H4 (cell line): Measurements from ENCODE around the gene KRT84. TPM values are rescaled to one million over a fixed set of nuclear protein-coding genes. Genes with fewer than 3 reads are reported as not detected.
"Not testable (repeated sequence)": the region's sequence is repeated elsewhere in the genome, so short reads cannot be mapped to it uniquely, and the experiment has no call there.

Experiments used
- DNase-seq: peaks from one replicate; pipeline ENCODE4 v3.0.0-alpha.2; 2015; ENCODE audit warnings: low spot score
- total RNA-seq: library from RNA; depleted of rRNA; stranded (reverse); fragments of >200 nt; shearing (Covaris generic); gene quantifications from 2 replicates; pipeline ENCODE4 v1.2.3, GENCODE V29; 2014

The KRT84 gene
- total RNA-seq, 1 experiment from 2014 or later: not detected

DNA sequence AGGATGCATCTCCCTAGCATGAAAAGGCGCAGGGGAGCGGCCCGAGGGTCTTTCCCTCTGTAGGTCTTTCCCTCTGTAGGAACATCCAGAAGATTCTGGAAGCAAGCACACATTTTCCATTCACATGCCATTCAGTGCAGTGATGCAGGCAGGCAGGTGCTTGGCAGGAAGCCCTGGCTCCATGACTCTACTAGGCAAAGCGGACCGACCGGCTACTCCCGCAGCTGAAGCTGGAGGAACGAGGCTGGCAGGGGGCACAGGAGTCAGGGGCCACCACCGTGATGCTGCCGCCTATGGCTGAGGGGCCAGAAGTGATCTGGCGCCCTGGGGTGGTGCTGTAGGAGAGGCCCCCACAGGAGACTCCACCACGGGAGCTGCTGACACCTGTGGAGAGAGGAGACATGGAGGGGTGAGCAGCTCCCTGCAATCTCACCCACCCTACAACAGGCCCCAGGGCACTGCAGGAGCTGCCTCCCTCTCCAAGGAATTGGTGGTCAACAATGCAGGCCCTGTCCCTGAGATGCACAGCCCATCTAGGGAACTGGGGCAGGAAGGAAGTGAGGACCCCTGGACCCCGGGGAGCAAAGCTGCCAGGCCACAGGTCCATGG is 24.7 kb downstream of the KRT84 start:
- DNase-seq: no peak

DNA sequence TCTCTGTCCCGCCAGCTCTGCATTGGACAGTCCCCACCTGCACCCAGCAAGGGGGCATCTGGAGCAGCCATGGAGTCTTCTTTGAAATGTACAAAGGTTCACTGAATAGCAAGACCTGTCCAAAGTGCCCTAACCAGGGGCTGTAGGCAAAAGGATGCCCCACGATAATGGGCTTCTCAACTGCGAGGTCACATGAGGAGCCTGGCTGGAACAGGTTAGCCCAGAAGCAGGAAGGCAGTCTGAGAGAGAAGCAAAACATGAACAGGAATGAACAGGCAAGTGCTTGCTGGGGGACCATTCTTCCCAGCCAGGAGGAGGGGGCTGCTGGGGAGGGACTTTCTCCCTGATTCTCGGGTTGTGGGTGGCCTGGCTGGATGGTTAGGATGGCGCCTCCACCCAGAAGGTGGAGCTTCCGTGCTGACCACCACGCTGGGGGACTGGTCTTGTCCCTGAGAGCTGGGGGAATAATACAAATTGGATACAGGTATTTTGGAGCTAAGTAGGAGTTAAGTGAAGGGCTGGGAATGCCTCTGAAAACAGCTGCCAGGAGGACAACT is 25.3 kb downstream of the KRT84 start:
- no peak for DNase-seq

DNA sequence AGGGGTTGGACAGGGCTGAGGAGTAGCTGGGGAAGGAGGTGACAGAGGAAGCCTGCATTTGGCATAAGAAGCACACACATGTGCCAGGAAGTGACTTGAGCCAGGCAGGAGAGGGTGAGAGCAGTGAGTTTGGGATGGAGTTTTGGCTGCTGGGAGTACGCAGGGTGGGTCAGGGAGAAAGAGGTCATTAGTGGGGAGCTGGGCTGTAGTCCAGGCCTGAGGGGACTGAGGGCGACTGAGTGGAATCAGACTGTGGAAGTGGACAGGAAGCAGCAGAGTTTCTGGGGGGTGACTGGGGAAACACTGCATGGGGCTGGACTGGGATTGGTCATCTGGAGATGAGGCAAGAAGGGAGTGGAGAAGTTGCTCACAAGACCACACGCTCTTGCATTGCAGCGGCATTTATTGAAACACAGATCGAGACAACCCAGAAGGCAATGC is 25.8 kb downstream of the KRT84 start:
- DNase-seq: no peak

DNA sequence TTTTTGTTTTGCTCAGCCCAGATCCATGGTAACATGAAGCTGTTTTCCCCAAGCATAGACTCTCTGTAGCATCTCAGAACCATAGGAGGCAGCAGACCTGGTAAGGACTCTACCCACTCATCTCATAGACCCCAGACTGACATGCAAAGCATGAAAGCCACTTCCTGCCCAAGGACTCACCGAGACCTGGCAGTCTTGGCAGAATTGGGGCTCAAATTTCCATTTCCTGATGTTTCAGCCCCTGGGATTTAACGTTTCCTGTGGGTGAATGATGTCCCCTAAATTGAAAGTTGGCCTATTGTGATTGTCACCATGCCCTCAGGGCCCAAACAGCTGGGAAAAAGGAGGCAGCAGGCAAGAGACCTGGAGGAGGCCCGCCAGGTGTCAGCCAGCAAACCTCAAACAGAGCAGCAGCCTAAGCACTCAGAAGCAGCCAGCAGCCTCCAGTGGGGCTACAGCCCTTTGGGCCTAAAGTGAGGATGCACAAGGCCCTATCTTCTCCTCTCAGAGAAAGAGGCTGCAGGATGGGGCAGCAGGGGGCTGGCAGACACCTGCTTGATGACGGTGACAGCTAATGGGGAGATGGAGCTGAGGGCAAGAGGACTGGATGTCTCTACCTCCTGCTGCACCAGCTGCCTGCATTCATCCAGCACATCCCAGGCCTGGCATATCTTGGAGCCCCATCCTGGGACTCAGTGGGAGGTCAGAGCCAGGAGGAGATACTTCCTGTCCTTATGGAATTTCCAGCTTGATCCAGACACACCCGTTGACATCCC is 26.7 kb downstream of the KRT84 start:
- peak; percentile 48 for DNase-seq

DNA sequence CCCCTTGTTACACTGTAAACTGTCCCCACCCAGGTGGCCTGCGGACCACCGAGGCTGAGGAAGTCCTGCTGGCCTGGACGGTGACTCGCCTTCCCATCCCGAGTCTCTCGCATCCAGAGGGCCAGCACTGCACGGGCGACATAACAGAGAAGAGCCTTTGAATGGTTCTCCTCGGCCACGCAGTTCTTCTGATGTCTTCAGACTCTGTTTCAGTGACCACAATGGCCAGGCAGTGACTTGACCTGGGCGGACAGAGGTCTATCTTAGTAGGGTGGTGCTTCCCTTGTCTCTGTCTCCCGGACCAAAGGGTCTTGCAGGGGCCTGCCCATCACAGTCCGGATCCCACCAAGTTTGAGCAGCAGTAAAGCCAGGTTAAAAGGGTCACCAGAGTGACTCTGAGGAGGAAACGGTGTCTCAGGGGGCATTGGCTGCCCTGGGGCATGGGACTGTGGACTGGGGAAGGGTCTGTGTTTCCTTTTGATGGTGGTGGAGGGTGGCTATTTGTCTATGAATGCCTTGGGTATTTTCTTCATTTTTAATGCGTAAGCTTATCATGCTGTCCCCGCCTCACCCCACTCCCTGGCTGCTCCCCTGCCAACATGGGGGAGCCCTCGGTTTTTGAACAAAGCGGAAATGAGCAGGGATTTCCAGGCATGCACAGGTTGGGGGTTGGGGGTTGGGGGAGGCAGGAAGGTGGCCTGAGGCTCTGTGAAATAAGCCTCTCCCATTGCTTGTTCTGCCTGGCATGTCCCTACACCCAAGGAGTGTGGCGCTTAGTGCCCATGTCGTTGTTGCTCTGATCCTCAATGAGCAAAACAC is 28.5 kb downstream of the KRT84 start:
- DNase-seq: no peak

DNA sequence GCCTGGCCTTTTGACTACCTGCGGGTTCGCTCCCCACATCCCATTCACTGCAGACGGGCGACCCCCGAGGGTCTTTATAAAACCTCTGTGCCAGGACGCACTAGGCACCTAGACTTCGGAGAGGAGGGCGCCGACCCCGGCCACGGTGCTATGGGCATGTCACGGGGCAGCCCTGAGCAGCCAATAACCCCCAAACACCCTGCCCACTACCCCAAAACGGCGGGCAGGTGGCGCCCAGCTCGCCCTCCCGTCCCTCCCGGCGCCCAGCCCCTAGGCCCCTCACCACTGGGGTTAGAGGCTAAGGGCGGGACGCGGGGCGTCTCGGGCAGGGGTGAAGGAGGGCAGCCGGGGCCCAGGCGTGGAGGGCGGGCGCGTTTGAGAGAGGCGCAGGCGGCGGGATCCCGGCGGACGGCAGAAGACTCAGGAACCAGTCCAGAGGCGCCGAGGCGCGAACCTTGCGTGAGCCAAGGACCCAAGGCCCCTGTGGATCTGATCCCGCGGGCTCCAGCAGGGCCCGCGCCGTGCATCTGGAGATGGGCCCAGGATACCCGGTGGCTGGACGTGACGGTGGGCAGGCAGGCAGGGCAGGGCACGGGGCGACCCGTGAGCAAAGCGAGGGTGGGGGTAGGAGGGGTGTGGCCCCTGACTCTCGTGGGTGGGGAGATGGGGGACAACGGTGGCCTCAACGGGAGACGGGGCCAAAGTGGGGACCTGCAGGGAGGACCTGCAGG is 29.3 kb downstream of the KRT84 start:
- no peak for DNase-seq

DNA sequence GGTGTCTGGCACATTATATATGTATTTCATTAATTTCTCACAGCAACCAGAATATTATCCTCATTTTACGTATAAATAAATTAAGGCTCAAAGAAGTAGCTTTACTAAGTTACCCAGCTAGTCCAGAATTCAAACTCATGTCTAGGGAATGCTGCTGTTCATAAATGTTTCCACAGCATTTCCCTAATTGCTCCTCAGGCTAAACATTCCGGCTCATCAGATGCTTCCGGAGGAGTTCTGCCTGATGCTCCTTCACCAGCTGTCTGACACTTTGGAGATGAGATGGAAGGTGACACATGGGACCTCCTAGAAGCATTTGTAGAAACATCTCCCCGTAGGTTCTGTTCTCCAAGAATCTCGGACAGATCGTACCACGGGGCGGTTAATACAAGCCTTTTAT is 30.3 kb downstream of the KRT84 start:
- no peak for DNase-seq

DNA sequence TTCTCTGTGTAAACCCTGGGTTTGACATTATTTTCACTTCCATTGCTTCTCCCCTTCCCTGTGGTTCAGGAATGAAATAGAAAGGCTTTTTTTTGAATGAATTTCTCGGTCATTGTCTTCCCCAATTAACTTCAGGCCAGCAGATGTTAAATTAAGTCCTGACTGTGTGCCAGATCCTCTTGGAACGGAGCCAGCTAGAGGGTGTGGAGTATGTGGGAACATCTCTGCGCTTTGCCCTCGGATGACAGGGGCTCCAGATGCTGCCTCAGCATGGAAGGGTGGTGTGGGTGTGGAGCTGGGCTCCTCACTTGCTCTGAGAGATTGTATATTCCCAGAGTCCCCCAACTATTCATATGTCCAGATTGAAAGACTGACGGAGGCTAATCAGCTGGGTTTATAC is 31.3 kb downstream of the KRT84 start:
- DNase-seq: no peak

DNA sequence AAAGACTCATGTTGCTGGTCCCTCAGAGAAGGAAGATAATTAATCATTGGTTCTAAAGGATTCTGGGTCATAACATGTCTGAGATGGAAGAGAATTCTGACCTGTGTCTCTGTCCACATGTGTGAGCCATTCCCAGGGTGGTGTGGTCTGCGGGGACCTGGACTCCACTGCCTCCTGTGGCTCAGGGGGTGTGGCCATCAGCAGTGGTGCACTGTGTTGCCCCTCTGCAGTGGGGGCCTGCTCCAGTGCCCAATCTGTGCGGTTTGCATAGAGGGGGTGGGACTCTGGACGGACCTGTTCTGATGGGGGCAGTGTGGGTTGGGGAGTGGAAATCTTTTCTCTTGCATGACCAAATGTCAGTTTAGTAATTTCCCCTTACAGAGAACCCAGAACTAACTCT is 31.7 kb downstream of the KRT84 start:
- no peak for DNase-seq

DNA sequence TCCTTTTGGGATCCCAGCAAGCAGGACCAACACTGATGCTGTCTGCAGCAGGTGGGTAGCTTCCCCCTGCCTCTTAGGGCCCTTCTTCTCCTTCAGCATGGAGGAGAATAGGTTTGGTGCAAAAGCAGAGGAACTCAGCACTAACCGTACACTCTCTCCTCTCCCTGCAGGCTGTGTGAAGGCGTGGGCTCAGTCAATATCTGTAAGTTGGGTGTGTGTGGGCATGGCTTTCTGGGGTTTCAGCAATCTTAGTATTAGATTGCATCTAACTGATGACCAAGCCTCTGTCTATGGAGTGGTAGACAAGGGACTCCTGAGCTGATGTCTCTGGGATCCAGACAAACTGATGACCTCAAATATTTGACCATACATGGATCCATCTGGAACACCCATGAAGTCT is 32.5 kb downstream of the KRT84 start:
- no peak for DNase-seq

DNA sequence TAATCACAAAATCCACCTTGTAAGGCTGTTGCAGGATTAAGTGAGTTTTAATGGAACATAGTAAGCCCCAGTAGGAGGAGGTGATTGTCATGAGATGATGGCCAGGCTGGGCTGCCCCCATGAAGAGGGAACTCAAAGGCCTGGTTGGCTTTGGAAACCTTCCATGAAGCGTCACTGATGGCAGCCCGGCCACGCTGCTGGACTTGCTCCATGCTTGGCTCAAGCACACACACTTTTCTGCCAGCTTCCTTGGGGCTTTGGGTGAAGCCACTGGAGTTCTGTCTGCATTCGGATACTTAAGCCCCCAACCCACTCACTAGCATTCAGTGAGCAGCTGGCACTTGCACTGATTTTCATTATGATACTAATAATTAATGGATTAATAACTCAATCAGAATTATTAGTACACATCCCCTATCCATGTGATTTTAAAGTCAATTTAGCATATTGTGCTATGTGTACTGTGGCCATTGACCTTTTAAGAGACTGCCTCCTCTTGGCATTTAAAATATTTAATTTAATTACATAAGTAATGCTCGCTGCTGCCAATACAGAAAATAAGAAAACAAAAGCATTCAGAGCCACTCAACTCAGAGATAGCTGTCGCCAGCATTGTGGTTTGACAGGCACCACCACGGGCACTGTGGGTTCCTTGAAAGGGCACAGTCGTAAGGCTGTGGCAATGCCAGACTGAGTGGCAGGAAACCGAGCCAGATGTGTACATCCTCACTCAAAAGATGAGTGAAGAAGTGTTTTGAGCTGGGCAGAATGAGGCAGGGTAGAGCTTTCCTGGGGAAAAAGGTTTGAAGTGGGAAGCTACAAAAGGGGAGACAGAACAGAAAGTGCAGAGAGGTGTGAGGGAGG is 34.0 kb downstream of the KRT84 start:
- no peak for DNase-seq

DNA sequence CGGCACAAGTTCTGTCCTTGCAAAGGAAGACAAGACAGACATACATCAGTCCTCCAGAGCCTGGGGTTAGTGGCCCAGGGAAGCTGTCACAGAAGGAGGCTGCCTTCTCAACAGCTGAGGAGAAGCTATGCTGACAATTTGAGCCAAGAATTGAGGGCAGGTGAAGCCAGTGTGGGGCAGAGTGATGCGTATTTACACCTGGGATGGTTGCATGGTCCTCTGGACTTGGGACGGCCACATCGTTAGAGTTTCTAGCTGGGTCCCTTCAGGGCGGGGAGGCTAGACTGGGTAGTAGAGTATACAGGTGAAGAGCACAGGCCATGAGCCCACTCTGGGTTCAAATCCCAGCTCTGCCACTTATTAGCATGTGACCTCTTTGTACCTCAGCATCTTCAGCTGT is 34.7 kb downstream of the KRT84 start:
- DNase-seq: no peak

DNA sequence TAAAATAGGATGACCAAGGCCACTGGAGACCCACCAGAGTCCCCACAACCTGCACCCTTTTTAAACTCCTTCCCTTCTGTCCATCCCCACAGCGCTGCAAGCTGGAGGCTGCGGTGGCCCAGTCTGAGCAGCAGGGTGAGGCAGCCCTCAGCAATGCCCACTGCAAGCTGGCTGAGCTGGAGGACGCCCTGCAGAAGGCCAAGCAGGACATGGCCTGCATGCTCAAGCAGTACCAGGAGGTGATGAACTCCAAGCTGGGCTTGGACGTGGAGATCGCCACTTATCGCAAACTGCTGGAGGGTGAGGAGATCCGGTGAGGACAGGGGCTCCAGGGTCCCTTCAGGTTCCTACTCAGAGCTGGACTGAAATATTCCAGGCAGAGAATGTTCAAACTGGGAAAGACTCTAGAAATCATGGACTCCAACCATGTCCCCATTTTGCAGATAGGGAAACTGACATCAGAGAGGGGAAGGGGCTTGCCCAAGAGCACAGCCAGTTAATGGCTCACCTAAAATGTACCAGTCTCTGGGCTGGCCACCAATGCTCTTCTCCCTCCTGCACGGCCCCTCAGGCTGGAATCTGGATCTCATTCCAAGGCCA is 35.3 kb downstream of the KRT84 start:
- DNase-seq: no peak

DNA sequence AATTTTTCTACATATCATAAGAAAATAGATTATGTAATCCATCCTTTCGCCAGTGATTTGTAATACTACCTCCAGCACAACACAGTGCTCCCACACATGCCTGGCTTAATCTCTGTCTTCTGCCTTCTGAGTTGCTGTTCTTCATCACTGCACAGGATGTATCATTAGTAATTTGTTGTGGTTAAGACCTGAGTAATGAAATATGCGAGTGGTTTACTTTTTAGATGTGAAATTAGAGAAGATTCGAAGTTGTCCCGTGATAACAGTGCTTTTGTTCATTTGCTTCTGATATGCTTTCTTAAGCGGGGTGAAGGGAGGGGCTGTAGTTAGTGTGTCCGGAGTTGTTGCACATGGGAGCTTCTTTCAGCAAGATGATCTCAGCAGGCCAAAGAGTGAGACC is 36.3 kb downstream of the KRT84 start:
- DNase-seq: no peak

DNA sequence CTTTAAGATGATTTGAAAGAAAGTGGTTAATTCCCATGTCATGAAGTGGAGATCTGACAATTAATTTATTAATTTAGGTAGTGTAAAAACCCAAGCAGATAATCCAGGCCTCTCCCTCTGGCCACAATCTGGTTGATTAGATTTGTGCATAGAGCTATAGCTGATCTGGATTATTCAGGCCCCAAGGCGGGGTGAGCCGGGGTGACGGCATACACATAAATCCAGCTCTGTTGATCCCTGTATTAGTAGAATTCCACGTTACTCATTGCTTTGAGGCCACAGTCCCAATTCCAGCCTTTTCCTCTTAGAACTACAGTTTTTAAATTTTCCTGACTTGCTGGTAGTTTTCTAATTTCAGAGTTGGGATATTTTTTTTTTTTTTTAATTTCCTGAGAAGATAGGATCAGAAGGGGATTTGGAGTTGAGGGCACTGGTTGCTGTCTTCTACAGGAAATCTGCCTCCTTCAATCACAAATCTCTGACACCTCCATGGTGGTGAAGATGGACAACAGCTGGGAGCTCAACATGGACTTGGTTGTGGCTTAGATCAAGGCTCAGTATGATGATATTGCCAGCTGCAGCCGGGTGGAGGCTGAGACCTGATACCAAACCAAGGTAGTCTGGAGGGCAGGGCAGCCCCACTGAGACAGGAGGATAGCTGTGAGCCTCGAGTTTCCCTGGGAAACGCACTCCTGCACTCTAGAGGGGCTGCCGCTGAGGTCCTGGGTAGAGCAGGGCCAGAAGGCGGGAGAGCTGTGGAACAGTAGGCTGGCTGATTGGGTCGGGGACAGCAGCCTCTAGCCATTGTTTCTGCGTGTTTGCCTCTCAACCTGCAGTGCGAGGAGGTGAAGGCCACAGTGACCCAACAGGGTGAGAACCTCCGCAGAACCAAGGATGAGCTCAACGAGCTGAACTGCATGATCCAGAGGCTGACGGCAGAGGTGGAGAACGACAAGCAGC is 37.6 kb downstream of the KRT84 start:
- no peak for DNase-seq

DNA sequence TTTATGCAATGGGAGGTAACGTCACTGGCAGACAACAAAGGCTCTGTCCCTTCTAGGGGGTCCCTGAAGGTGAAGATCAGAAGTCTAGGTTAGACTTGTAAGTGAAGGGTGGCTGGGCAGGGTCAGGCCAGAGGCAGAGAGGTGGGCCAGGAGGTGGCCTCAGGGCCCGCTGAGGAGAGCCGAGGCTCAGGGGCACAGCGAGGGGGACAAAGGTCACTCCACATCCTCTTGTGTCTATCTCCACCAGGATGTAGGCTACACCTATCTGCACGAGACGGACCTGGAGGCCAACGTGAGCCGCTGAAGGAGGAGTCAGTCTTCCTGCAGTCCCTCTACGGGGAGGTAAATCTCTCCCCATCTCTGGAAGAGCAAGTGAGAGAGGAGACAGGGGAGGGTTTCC is 38.4 kb downstream of the KRT84 start:
- no peak for DNase-seq

DNA sequence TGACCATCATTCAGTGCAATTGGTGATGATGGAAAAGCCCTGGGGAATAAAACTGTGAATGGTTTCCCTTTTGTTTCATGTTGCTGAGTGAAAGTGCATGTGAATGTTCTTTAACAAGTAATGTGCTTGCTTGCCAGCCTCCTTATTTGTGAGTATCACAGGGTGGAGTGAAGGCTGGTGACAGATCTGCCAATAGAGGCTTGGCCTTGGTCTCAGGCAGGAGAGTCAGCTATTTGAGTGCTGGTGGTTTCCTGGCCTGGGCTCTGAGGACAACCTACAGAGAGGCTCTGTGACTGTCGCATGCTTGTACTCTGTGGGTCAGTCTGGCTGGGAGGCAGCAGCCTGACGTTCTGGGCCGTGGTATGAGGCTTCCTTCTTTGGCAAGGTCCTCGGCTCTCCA is 38.9 kb downstream of the KRT84 start:
- no peak for DNase-seq

DNA sequence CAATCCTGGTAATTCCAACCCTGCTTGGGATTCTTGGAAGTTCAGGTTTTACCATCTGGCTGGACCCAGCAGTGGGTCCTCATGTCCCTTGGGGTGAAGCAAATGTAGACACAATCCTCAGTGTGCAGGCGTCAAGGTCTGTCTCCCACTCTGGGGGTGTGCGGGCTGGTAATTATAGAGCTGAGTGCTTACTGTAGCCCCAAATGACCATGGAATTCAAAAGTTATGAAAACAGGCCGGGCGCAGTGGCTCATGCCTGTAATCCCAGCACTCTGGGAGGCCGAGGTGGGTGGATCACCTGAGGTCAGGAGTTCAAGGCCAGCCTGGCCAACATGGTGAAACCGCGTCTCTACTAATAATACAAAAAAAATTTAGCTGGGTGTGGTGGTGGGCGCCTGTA is 40.4 kb downstream of the KRT84 start:
- DNase-seq: not testable (repeated sequence)

DNA sequence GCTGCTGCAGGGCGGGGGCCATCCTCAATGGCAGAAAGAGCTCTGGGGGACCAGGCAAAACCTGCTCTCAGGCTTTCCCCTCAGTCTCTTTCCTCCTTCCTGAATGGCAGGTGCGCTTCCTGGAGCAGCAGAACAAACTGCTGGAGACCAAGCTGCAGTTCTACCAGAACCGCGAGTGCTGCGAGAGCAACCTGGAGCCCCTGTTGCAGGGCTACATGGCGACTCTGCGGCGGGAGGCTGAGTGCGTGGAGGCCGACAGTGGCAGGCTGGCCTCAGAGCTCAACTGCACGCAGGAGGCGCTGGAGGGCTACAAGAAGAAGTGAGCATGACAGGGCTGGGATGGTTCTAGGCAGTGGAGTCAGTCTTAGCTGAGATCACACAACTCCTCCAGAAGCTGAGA is 41.3 kb downstream of the KRT84 start:
- no peak for DNase-seq
